ENCODE data around the gene NEK5. TPM values are rescaled to one million over a fixed set of nuclear protein-coding genes. Genes with fewer than 3 reads are reported as not detected.

The NEK5 gene
- total and polyA plus RNA-seq, 2 of the 8 experiments (the other 6 are each of a cell fraction or from before 2014, with no cell fraction given): 0.12 to 0.35 TPM

- Histone ChIP-seq H3K9ac (replicated peaks in 1 of 4; ENCODE audit: extremely low read depth in 1 of 4, low read depth in 3 of 4, low read length in 3 of 4) (no peak overlapping the region), H2BK20ac (ENCODE audit: low read length) (no peak overlapping the region), H4K5ac (ENCODE audit: insufficient read length, low read depth, low read length) (no peak overlapping the region), H2AK5ac (ENCODE audit: low read depth, low read length) (no peak overlapping the region), H2BK5ac (ENCODE audit: low read depth, low read length) (no peak overlapping the region), H4K8ac (ENCODE audit: extremely low read depth, insufficient read depth, low read length) (no peak overlapping the region), H3K4ac (replicated peaks; ENCODE audit: insufficient read length, low read depth, low read length) (no peak overlapping the region), H3K4me2 (ENCODE audit: insufficient read depth in 1 of 2, low read depth in 2 of 2, low read length in 2 of 2) (no peak overlapping the region), H3K14ac (ENCODE audit: insufficient read length) (no peak overlapping the region), H3K9me3 (ENCODE audit: insufficient read depth in 2 of 2, low read depth in 1 of 2, low read length in 1 of 2) (peaks cover 12 to 14% of the 10 kb centered on the region in 2 experiments; a peak in 2 of 4 replicates), H3K4me1 (replicated peaks in 1 of 4; ENCODE audit: control insufficient read depth in 3 of 4, insufficient read depth in 4 of 4, low read length in 3 of 4) (no peaks in the 10 kb centered on the region), H3K4me3 (ENCODE audit: extremely low read depth in 1 of 4, insufficient read depth in 2 of 4, low read depth in 3 of 4, low read length in 4 of 4) (no peak overlapping the region), H4K20me1 (replicated peaks in 1 of 2; ENCODE audit: control insufficient read depth in 1 of 2, insufficient read depth in 2 of 2, low read length in 2 of 2) (no peaks in the 10 kb centered on the region), H4K91ac (replicated peaks; ENCODE audit: insufficient read length, low read length) (no peak overlapping the region), H2BK120ac (replicated peaks; ENCODE audit: low read depth, low read length) (no peak overlapping the region), H3K79me2 (ENCODE audit: control insufficient read depth in 1 of 2, insufficient read depth in 2 of 2, low read length in 2 of 2) (peaks cover 0 to 12% of the 10 kb centered on the region in 2 experiments; a peak in 2 of 4 replicates), H3K27ac (ENCODE audit: low read depth, low read length) (no peak overlapping the region), H2BK12ac (ENCODE audit: low read depth, low read length) (no peak overlapping the region), H2BK15ac (ENCODE audit: low read length) (no peak overlapping the region), H3K27me3 (replicated peaks in 1 of 4; ENCODE audit: control insufficient read depth in 3 of 4, extremely low read depth in 1 of 4, insufficient read depth in 3 of 4, low read length in 3 of 4) (no peaks in the 10 kb centered on the region), H3K23me2 (ENCODE audit: low read depth, low read length) (no peaks in the 10 kb centered on the region), H3K18ac (ENCODE audit: extremely low read depth, low read length) (no peak overlapping the region), H3K36me3 (ENCODE audit: control insufficient read depth in 2 of 4, insufficient read depth in 4 of 4, low read length in 3 of 4) (peaks cover 3 to 60% (median 36%) of the 10 kb centered on the region in 4 experiments; a peak in 7 of 8 replicates), H3K23ac (ENCODE audit: insufficient read length) (no peak overlapping the region), H2AFZ (ENCODE audit: low read length) (no peak overlapping the region), H3K56ac (replicated peaks; ENCODE audit: insufficient read length, low read depth, low read length) (no peak overlapping the region), H3K79me1 (ENCODE audit: low read depth, low read length) (peaks cover 3% of the 10 kb centered on the region; the same call in 1 of the 2 replicates)
- 87% methylated on average over 8 of the region's 8 CpGs; no CpG with 5 or more reads in 1 of the 2 experiments for WGBS, 2 experiments (ENCODE audit: extremely low coverage in 1 of 2, insufficient coverage in 1 of 2, insufficient read length in 1 of 2, insufficient replicate concordance in 2 of 2, low coverage in 1 of 2, low lambda C conversion rate in 2 of 2, missing lambda C conversion rate in 1 of 2)
- DNase-seq (ENCODE audit: low read depth in 1 of 2, low spot score in 2 of 2) (no peak), FAIRE-seq (no peak)
- ChIA-PET POLR2A (ENCODE audit: partially characterized antibody) (interaction anchor here (0.9 to 1.0 kb wide), 2 partner anchors 13 to 27 kb away, joined by 3 to 5 read pairs; partner anchors contain the start of gene ALG11), CTCF (ENCODE audit: partially characterized antibody) (interaction anchor here (0.7 to 2.4 kb wide), 6 partner anchors 13 to 102 kb away, joined by 3 to 7 read pairs (median 6); partner anchors contain the start of genes ALG11 and NEK5)
- TF ChIP-seq MAX (IDR thresholded peaks at IDR 0.05) (peak; percentile 59; the same call in 1 of the 2 replicates), RAD21 (IDR thresholded peaks at IDR 0.05 in 1 of 2, conservative IDR thresholded peaks at IDR 0.05 in 1 of 2; ENCODE audit: low read depth in 2 of 2, low read length in 2 of 2) (peak in 1 of 2 experiments; percentile 19; a peak in 1 of 4 replicates), TBP (IDR thresholded peaks at IDR 0.05; ENCODE audit: low read depth, low read length) (no peak), NRF1 (IDR thresholded peaks at IDR 0.05; ENCODE audit: low read depth, low read length) (no peak)
These were observed 103.2 kb downstream of the NEK5 start for GRCh38 chr13:52025475-52026245.

Measured in H1 (cell line).